Heart left ventricle (tissue), 16 donors: ENCODE data around the gene OR51T1. TPM values are rescaled to one million over a fixed set of nuclear protein-coding genes. Genes with fewer than 3 reads are reported as not detected.

Experiments
- ATAC-seq, 4 donors: fragments of 200-7000 bp; cut with Tn5 transposase; one replicate each; pipeline ENCODE4 v1.9.1; 2020 to 2022; ENCODE audit warnings: moderate library complexity in 4 of 4, mild to moderate bottlenecking in 3 of 4, moderate number of reproducible peaks in 1 of 4
- DNase-seq, 5 donors: peaks; one replicate each; pipeline ENCODE4 v3.0.0-alpha.2; 2020
- H3K27ac ChIP-seq, 12 donors: fragments of 200-600 bp; sonication (generic) in 4 of 12; one replicate each; pipeline versions ENCODE4 v1.5.0 to v1.8.0; 2016 to 2022; ENCODE audit warnings: mild to moderate bottlenecking in 2 of 12
- H3K27me3 ChIP-seq, 9 donors: fragments of 200-600 bp; sonication (generic) in 2 of 9; one replicate each; pipeline versions ENCODE4 v1.5.1 to v1.8.0; 2016 to 2022; ENCODE audit warnings: mild to moderate bottlenecking in 3 of 9
- H3K36me3 ChIP-seq, 9 donors: fragments of 200-600 bp; sonication (generic) in 2 of 9; one replicate each; pipeline versions ENCODE4 v1.5.0 to v1.8.0; 2018 to 2022; ENCODE audit warnings: mild to moderate bottlenecking in 2 of 9
- H3K4me1 ChIP-seq, 12 donors: fragments of 200-600 bp; sonication (generic) in 4 of 12; one replicate each; pipeline versions ENCODE4 v1.5.0 to v1.8.0; 2016 to 2022; ENCODE audit warnings: mild to moderate bottlenecking in 3 of 12
- H3K4me3 ChIP-seq, 12 donors: fragments of 200-600 bp; sonication (generic) in 4 of 12; one replicate each; pipeline versions ENCODE4 v1.5.0 to v1.8.0; 2017 to 2022; ENCODE audit warnings: mild to moderate bottlenecking in 9 of 12, moderate library complexity in 4 of 12
- H3K9me3 ChIP-seq, 12 donors: fragments of 200-600 bp; sonication (generic) in 4 of 12; one replicate each; pipeline versions ENCODE4 v1.5.0 to v1.8.0; 2016 to 2022; ENCODE audit warnings: mild to moderate bottlenecking in 1 of 12
- CTCF ChIP-seq, 12 donors: fragments of 200-600 bp; sonication (generic) in 4 of 12; IDR thresholded peaks; one replicate each; pipeline versions ENCODE4 v1.5.0 to v1.8.0; 2018 to 2022; ENCODE audit warnings: antibody characterized with exemption in 12 of 12, mild to moderate bottlenecking in 5 of 12
- POLR2A ChIP-seq, 2 donors: fragments of 450-650 bp; IDR thresholded peaks; one replicate each; pipeline ENCODE4 v1.6.1; 2017; ENCODE audit warnings: antibody characterized with exemption in 2 of 2, mild to moderate bottlenecking in 2 of 2, moderate library complexity in 2 of 2
- WGBS, 4 donors: extraction: QIAGEN DNeasy Blood & Tissue Kit in 2 of 4; methylation state at CpG; one replicate each; pipeline versions ENCODE4 v1.1.5 to v1.1.7; 2013 to 2018; 5-methylcytosine and 5-hydroxymethylcytosine counted together
- intact Hi-C, 10 donors: fragments of 100-400 bp; cut with DNase I; formaldehyde crosslinking; loops; one replicate each; pipeline versions ENCODE4 v1.11.1 to v1.14.2; 2022
- polyA plus RNA-seq, 2 donors: library from polyadenylated mRNA; stranded (reverse); fragments of 200-250 nt; gene quantifications; one replicate each; pipeline ENCODE4 v1.2.3, GENCODE V29; 2013
- total RNA-seq, 9 donors: library from RNA; depleted of rRNA in 2 of 9; stranded (reverse); fragments of >200 nt in 2 of 9; fragmentation: NEBNext Ultra II Directional in 3 of 9; extraction: Animal tissue kit (Norgen Biotek cat#: 25700) in 3 of 9; gene quantifications; one replicate each; pipeline versions ENCODE4 v1.1.0 to v1.2.4, GENCODE V29; 2016 to 2023
- donor health status: ischemic (EF 13 %, LVEDD 7.1; RV severe dilation, severe dysfunction).
- donor health status: healthy with polysubstance abuse.
- donor health status: DM: no; HTN: yes; CAD: no.
- donor health status: DM: no; HTN: no; CAD: no.
- donor health status: ischemic (EF 25% LVEDD 6.9; RV normal size, moderate dysfunction).
- donor health status: ischemic (EF 25% LVEDD 5.7; RV mildly dilated, moderate dysfunction).
- donor health status: healthy.
- donor health status: DM: yes; HTN: yes; CAD: no.
- donor health status: ischemic (EF 35%, LVEDD 5.7; RV mildly dilated, moderate dysfunction).
- donor health status: nonischemic (EF 11% LVEDD 7.7; RV severe dilation, severe dysfunction).
- donor health status: DM: yes; HTN: yes; CAD: no.
- donor health status: PGD.
- donor health status: ischemic (EF 29% LVEDD 5.4; RV normal size, mild dysfunction).
- donor health status: nonischemic (EF 23%, LVEDD 6.1; RV moderate dilation, normal function).

Gene OR51T1
- total and polyA plus RNA-seq, 11 donors: not detected

- no peak overlapping the region for H3K4me3 ChIP-seq
- no peak for TF ChIP-seq CTCF (IDR thresholded peaks at IDR 0.05)
- TF ChIP-seq POLR2A (IDR thresholded peaks at IDR 0.05): no peak
- WGBS, 4 donors: 55 to 59% (median 57%) methylated on average over 1 of the region's 1 CpG
- H3K27me3 ChIP-seq: no peaks in the 10 kb centered on the region
- H3K4me1 ChIP-seq: no peaks in the 10 kb centered on the region
- DNase-seq: no peak
- H3K27ac ChIP-seq: no peak overlapping the region
- H3K36me3 ChIP-seq: no peaks in the 10 kb centered on the region
- ATAC-seq: no peak
- intact Hi-C loops: no loop called here
- no peaks in the 10 kb centered on the region for H3K9me3 ChIP-seq
These were observed 40.6 kb downstream of the OR51T1 start for GRCh38 chr11:4922304-4922703.

- Histone ChIP-seq H3K36me3 (no peaks in the 10 kb centered on the region), H3K4me1 (no peaks in the 10 kb centered on the region), H3K27me3 (no peaks in the 10 kb centered on the region), H3K9me3 (no peaks in the 10 kb centered on the region), H3K27ac (no peak within 1 kb of the TSS), H3K4me3 (no peak within 1 kb of the TSS)
- WGBS, 4 donors: 57 to 92% (median 74%) methylated on average over 1 of the region's 1 CpG
- no peak for ATAC-seq
- DNase-seq: no peak
- intact Hi-C loops: no loop called here
- TF ChIP-seq POLR2A (IDR thresholded peaks at IDR 0.05) (no peak), CTCF (IDR thresholded peaks at IDR 0.05) (no peak)
These were observed 42.5 kb downstream of the OR51T1 start, which contains the start of gene OR51G1 for GRCh38 chr11:4924239-4924638. TSS of gene OR51G1 (minus strand) at chr11:4924339. CDS start at chr11:4924339, 0 bp downstream.

- Histone ChIP-seq H3K9me3 (no peaks in the 10 kb centered on the region), H3K4me1 (no peaks in the 10 kb centered on the region), H3K36me3 (no peaks in the 10 kb centered on the region), H3K27ac (no peak overlapping the region), H3K4me3 (no peak overlapping the region), H3K27me3 (no peaks in the 10 kb centered on the region)
- DNase-seq: no peak
- no peak for ATAC-seq
- intact Hi-C loops: no loop called here
- no peak for TF ChIP-seq CTCF (IDR thresholded peaks at IDR 0.05)
- TF ChIP-seq POLR2A (IDR thresholded peaks at IDR 0.05): no peak
These were observed 44.9 kb downstream of the OR51T1 start for GRCh38 chr11:4926608-4927007.

Other genes starting within 250 kb of the OR51T1 start
- gene OR51D1, start 244.4 kb upstream of the OR51T1 start, total RNA-seq: not detected
- not detected for gene OR51D1, start 244.4 kb upstream of the OR51T1 start, polyA plus RNA-seq
- 1 to 10 TPM in 8 of 9 donors, under 1 TPM in 1; 0.69 to 4.3 (median 2.2) TPM for gene OR51E1, start 237.9 kb upstream of the OR51T1 start, total RNA-seq
- 1 to 10 TPM; 1.8 to 2.1 TPM for gene OR51E1, start 237.9 kb upstream of the OR51T1 start, polyA plus RNA-seq
- gene OR51E2, start 184.0 kb upstream of the OR51T1 start, total RNA-seq: under 1 TPM in 5 of 9 donors, not detected in 4; 0.10 to 0.50 (median 0.30) TPM
- gene OR51E2, start 184.0 kb upstream of the OR51T1 start, polyA plus RNA-seq: under 1 TPM; 0.08 to 0.11 TPM
- gene MMP26, start 177.1 kb upstream of the OR51T1 start, total RNA-seq: not detected
- not detected for gene MMP26, start 177.1 kb upstream of the OR51T1 start, polyA plus RNA-seq
- not detected for gene OR51F1, start 112.0 kb upstream of the OR51T1 start, total RNA-seq
- gene OR51F1, start 112.0 kb upstream of the OR51T1 start, polyA plus RNA-seq: not detected
- not detected for gene OR52R1, start 77.5 kb upstream of the OR51T1 start, total RNA-seq
- not detected for gene OR52R1, start 77.5 kb upstream of the OR51T1 start, polyA plus RNA-seq
- not detected for gene OR51F2, start 60.6 kb upstream of the OR51T1 start, total RNA-seq
- gene OR51F2, start 60.6 kb upstream of the OR51T1 start, polyA plus RNA-seq: not detected
- not detected for gene OR51S1, start 32.7 kb upstream of the OR51T1 start, total RNA-seq
- not detected for gene OR51S1, start 32.7 kb upstream of the OR51T1 start, polyA plus RNA-seq
- not detected for gene OR51A7, start 21.9 kb downstream of the OR51T1 start, total RNA-seq
- not detected for gene OR51A7, start 21.9 kb downstream of the OR51T1 start, polyA plus RNA-seq
- not detected for gene OR51G2, start 37.5 kb downstream of the OR51T1 start, total RNA-seq
- not detected for gene OR51G2, start 37.5 kb downstream of the OR51T1 start, polyA plus RNA-seq
- not detected for gene OR51G1, start 42.4 kb downstream of the OR51T1 start, total RNA-seq
- not detected for gene OR51G1, start 42.4 kb downstream of the OR51T1 start, polyA plus RNA-seq
- gene OR51A4, start 65.7 kb downstream of the OR51T1 start, total RNA-seq: not detected
- not detected for gene OR51A4, start 65.7 kb downstream of the OR51T1 start, polyA plus RNA-seq
- gene OR51A2, start 73.8 kb downstream of the OR51T1 start, total RNA-seq: not detected
- not detected for gene OR51A2, start 73.8 kb downstream of the OR51T1 start, polyA plus RNA-seq
- not detected for gene OR51L1, start 113.0 kb downstream of the OR51T1 start, total RNA-seq
- gene OR51L1, start 113.0 kb downstream of the OR51T1 start, polyA plus RNA-seq: not detected
- not detected for gene OR52J3, start 164.6 kb downstream of the OR51T1 start, total RNA-seq
- gene OR52J3, start 164.6 kb downstream of the OR51T1 start, polyA plus RNA-seq: not detected
- gene OR52E2, start 177.7 kb downstream of the OR51T1 start, total RNA-seq: not detected
- not detected for gene OR52E2, start 177.7 kb downstream of the OR51T1 start, polyA plus RNA-seq
- gene OR52E1, start 187.7 kb downstream of the OR51T1 start, total RNA-seq: not detected
- gene OR52E1, start 187.7 kb downstream of the OR51T1 start, polyA plus RNA-seq: not detected